ENCODE data around the gene CAPZA2. TPM values are rescaled to one million over a fixed set of nuclear protein-coding genes. Genes with fewer than 3 reads are reported as not detected.

Gene CAPZA2
- total and polyA plus RNA-seq, 2 donors from 2014 or later, result 130 to 295 TPM

GRCh38 chr7:116840256-116840655, 22.1 kb upstream of the CAPZA2 start:
- no peak overlapping the region for H3K4me3 ChIP-seq (ENCODE audit: low read length in 3 of 3)
- no peak for DNase-seq
- TF ChIP-seq, protein P1, sequence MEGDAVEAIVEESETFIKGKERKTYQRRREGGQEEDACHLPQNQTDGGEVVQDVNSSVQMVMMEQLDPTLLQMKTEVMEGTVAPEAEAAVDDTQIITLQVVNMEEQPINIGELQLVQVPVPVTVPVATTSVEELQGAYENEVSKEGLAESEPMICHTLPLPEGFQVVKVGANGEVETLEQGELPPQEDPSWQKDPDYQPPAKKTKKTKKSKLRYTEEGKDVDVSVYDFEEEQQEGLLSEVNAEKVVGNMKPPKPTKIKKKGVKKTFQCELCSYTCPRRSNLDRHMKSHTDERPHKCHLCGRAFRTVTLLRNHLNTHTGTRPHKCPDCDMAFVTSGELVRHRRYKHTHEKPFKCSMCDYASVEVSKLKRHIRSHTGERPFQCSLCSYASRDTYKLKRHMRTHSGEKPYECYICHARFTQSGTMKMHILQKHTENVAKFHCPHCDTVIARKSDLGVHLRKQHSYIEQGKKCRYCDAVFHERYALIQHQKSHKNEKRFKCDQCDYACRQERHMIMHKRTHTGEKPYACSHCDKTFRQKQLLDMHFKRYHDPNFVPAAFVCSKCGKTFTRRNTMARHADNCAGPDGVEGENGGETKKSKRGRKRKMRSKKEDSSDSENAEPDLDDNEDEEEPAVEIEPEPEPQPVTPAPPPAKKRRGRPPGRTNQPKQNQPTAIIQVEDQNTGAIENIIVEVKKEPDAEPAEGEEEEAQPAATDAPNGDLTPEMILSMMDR (IDR thresholded peaks at IDR 0.05; ENCODE audit: borderline replicate concordance, extremely low read depth, insufficient read depth), result no peak
- no peaks in the 10 kb centered on the region for H3K4me1 ChIP-seq (ENCODE audit: control insufficient read depth in 2 of 3, insufficient read depth in 2 of 3, low read depth in 1 of 3, low read length in 3 of 3)
- no peak overlapping the region for H3K9ac ChIP-seq (ENCODE audit: low read length in 3 of 3)
- H3K36me3 ChIP-seq (ENCODE audit: control insufficient read depth in 2 of 3, insufficient read depth in 3 of 3, low read length in 3 of 3), result no peaks in the 10 kb centered on the region
- no peak overlapping the region for H3K27ac ChIP-seq (ENCODE audit: low read depth in 2 of 2, low read length in 2 of 2)
- no peak for FAIRE-seq
- H3K27me3 ChIP-seq (ENCODE audit: control insufficient read depth, insufficient read depth, low read length), result no peaks in the 10 kb centered on the region
- H3K9me3 ChIP-seq (ENCODE audit: control insufficient read depth in 2 of 3, insufficient read depth in 1 of 3, low read length in 3 of 3), result no peaks in the 10 kb centered on the region
- intact Hi-C loops (cut with DNase I), result no loop called here

GRCh38 chr7:116842371-116842770, 20.0 kb upstream of the CAPZA2 start:
- Histone ChIP-seq H3K27me3 (ENCODE audit: control insufficient read depth, insufficient read depth, low read length) (no peaks in the 10 kb centered on the region), H3K36me3 (ENCODE audit: control insufficient read depth in 2 of 3, insufficient read depth in 3 of 3, low read length in 3 of 3) (no peaks in the 10 kb centered on the region), H3K9ac (ENCODE audit: low read length in 3 of 3) (no peak overlapping the region), H3K4me1 (ENCODE audit: control insufficient read depth in 2 of 3, insufficient read depth in 2 of 3, low read depth in 1 of 3, low read length in 3 of 3) (no peaks in the 10 kb centered on the region), H3K9me3 (ENCODE audit: control insufficient read depth in 2 of 3, insufficient read depth in 1 of 3, low read length in 3 of 3) (no peaks in the 10 kb centered on the region), H3K27ac (ENCODE audit: low read depth in 2 of 2, low read length in 2 of 2) (no peak overlapping the region), H3K4me3 (ENCODE audit: low read length in 3 of 3) (no peak overlapping the region)
- TF ChIP-seq, protein P1 (IDR thresholded peaks at IDR 0.05; ENCODE audit: borderline replicate concordance, extremely low read depth, insufficient read depth), result no peak
- intact Hi-C loops (cut with DNase I), result no loop called here
- no peak for FAIRE-seq
- DNase-seq, result no peak

DNA sequence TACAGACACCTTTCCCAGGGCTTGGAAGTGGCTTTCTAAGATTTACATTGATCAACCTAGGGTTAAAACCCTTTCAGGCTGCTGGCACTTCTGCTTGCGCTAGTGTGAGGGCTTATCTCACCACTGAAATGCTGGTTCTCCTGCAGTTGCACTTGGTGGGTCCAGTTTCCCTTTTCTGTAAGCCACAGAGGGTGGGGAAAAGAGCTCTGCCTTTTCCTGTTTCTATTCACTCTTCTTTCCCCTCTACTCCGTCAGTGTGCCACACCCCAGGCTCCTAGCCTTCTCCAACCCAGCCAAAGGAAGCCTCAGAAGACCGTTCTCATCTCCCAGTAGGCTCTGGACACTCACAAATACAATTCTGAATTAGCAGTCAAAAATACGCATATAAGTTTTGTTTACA, 19.0 kb upstream of the CAPZA2 start:
- Histone ChIP-seq H3K4me1 (ENCODE audit: control insufficient read depth in 2 of 3, insufficient read depth in 2 of 3, low read depth in 1 of 3, low read length in 3 of 3) (no peaks in the 10 kb centered on the region), H3K27ac (ENCODE audit: low read depth in 2 of 2, low read length in 2 of 2) (no peak overlapping the region), H3K9ac (ENCODE audit: low read length in 3 of 3) (no peak overlapping the region), H3K9me3 (ENCODE audit: control insufficient read depth in 2 of 3, insufficient read depth in 1 of 3, low read length in 3 of 3) (no peaks in the 10 kb centered on the region), H3K4me3 (ENCODE audit: low read length in 3 of 3) (no peak overlapping the region), H3K36me3 (ENCODE audit: control insufficient read depth in 2 of 3, insufficient read depth in 3 of 3, low read length in 3 of 3) (no peaks in the 10 kb centered on the region), H3K27me3 (ENCODE audit: control insufficient read depth, insufficient read depth, low read length) (no peaks in the 10 kb centered on the region)
- TF ChIP-seq, protein P1 (IDR thresholded peaks at IDR 0.05; ENCODE audit: borderline replicate concordance, extremely low read depth, insufficient read depth), result no peak
- FAIRE-seq, result no peak
- DNase-seq, result no peak
- intact Hi-C loops (cut with DNase I), result no loop called here

DNA sequence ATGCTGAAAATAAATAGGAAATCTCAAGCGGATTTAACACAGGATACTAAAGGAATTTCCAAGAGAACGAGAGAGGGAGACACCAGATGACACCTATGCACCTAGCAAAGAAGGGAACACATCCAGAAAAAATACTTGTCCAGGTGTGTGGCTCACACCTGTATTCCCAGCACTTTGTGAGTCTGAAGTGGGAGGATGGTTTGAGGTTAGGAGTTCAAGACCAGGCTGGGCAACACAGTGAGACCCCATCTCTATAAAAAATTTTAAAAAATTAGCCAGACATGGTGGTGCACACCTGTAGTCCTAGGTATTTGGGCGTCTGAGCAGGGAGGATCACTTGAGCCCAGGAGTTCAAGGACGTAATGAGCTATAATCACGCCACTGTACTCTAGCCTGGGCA, 11.2 kb upstream of the CAPZA2 start:
- Histone ChIP-seq H3K36me3 (ENCODE audit: control insufficient read depth in 2 of 3, insufficient read depth in 3 of 3, low read length in 3 of 3) (no peaks in the 10 kb centered on the region), H3K9ac (ENCODE audit: low read length in 3 of 3) (no peak overlapping the region), H3K4me3 (ENCODE audit: low read length in 3 of 3) (no peak overlapping the region), H3K4me1 (ENCODE audit: control insufficient read depth in 2 of 3, insufficient read depth in 2 of 3, low read depth in 1 of 3, low read length in 3 of 3) (no peaks in the 10 kb centered on the region), H3K27ac (ENCODE audit: low read depth in 2 of 2, low read length in 2 of 2) (no peak overlapping the region), H3K27me3 (ENCODE audit: control insufficient read depth, insufficient read depth, low read length) (no peaks in the 10 kb centered on the region), H3K9me3 (ENCODE audit: control insufficient read depth in 2 of 3, insufficient read depth in 1 of 3, low read length in 3 of 3) (no peaks in the 10 kb centered on the region)
- intact Hi-C loops (cut with DNase I), result no loop called here
- TF ChIP-seq, protein P1 (IDR thresholded peaks at IDR 0.05; ENCODE audit: borderline replicate concordance, extremely low read depth, insufficient read depth), result no peak
- DNase-seq, result no peak
- no peak for FAIRE-seq

All from kidney (tissue), 14 donors.